Fibroblast of skin of right biceps (primary cell): ENCODE data around the gene TRAF5.
"Not testable (repeated sequence)": the region's sequence is repeated elsewhere in the genome, so short reads cannot be mapped to it uniquely, and the experiment has no call there.

Source experiments
- DNase-seq: peaks from one replicate; pipeline ENCODE4 v3.0.0-alpha.2; 2013

TRAF5 gene

DNA sequence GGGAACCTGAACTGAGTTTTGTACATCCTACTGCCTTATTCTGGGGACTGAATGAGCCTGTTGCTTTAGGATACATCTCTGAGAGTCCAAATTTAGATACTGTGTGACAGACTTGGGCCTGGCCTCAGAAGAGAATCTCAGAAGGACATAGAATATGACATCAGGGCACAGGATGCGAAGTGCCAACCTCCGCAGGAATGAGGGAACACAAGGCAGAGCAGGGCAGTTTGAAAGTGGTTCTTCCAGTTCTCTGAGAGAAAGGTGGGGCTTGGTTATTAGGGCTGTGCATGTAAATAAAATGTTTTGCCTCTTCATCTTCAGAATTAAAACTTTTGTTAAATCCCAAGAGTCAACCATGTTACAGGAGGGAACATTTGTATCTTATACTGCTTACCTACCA lies 23.1 kb downstream of the TRAF5 start:
- no peak for DNase-seq

- DNase-seq: not testable (repeated sequence)
These were observed 25.4 kb downstream of the TRAF5 start for GRCh38 chr1:211352055-211352454.

DNA sequence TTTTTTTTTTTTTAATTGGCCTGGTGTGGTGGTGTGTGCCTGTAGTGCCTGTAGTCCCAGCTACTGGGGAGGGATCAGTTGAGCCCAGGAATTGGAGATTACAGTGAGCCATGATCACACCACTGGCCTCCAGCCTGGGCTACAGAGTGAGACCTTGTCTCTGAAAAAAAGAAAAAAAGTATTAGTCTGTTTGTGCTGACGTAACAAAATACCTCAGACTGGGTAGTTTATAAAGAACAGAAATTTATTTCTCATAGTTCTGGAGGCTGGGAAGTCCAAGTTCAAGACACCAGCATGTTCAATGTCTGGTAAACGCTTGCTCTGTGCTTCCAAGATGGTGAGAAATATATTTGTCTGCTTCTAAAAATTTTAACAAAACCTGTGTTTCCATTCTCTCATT lies 25.8 kb downstream of the TRAF5 start:
- no peak for DNase-seq

DNA sequence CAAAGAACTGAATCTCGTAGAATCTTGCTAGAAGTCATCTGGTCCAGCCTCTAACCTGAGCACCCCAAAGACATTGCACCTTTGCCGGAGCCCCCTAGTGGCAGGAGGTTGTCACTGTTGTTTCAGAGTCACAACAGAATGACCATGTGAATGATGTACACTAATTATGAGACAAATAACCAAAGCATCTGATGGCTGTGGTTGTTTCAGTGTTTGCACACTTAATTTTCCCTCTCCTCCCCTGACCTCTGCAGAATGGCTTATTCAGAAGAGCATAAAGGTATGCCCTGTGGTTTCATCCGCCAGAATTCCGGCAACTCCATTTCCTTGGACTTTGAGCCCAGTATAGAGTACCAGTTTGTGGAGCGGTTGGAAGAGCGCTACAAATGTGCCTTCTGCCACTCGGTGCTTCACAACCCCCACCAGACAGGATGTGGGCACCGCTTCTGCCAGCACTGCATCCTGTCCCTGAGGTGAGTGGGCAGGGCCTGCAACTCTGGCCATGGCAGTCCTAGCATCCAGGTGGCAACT lies 26.4 kb downstream of the TRAF5 start:
- DNase-seq: no peak

- DNase-seq: no peak
These were observed 27.1 kb downstream of the TRAF5 start for GRCh38 chr1:211353562-211354212.

DNA sequence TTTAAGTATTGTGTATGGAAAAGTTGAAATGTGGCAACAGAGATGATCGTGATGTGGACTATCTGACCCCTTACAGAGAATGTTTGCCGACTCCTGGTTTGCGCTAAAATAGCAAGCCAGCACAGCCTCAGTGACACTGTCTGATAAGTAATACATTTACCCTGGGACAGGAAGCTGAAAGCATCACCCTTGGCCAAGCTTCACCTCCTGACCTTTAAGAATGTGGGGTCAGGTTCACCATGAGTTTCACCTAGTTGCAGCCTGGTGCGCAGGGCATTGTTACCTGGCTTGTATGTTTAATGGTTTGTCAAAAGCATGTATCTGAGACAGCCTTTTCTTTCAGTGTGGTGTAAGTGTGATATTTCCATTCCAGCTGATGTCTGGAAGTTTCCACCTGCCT lies 29.2 kb downstream of the TRAF5 start:
- DNase-seq: no peak

- DNase-seq: peak; percentile 62
These were observed 30.2 kb downstream of the TRAF5 start for GRCh38 chr1:211356723-211357407.

- DNase-seq: no peak
These were observed 32.1 kb downstream of the TRAF5 start for GRCh38 chr1:211358685-211359084.

DNA sequence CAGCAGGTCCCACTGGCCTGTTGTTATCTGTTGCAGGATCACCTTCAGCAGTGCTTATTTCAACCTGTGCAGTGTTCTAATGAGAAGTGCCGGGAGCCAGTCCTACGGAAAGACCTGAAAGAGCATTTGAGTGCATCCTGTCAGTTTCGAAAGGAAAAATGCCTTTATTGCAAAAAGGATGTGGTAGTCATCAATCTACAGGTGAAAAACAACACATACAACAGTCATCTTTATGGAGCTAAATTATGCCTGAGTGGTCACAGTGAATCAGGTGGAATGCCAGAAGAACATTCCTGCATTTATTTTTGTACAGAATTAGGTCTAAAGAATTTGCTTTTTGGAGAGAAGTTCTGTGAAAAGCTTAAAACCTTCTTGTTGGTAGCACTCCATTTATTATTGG lies 33.2 kb downstream of the TRAF5 start:
- no peak for DNase-seq

DNA sequence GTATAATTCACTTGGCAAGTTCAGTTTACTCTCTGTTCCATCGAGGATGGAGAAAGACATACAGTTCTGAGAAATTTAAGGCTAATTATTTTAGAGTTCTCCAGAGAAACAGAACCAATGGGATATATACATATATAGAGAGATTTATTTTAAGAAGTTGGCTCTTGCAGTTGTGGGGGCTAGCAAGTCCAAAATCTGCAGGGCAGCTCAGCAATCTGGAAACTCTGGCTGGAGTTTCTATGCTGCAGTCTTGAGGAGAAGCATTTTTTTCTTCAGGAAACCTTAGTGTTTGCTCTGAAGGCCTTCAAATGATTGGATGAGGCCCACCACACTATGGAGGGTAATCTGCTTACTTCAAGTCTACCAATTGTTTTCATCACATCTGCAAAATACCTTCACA lies 34.6 kb downstream of the TRAF5 start:
- DNase-seq: no peak

GRCh38 chr1:211369640-211370039 lies 43.0 kb downstream of the TRAF5 start:
- no peak for DNase-seq

GRCh38 chr1:211370669-211371068 lies 44.0 kb downstream of the TRAF5 start:
- DNase-seq: no peak

GRCh38 chr1:211371406-211372105 lies 44.9 kb downstream of the TRAF5 start:
- peak; percentile 18 for DNase-seq

- no peak for DNase-seq
These were observed 45.8 kb downstream of the TRAF5 start for GRCh38 chr1:211372463-211372862.

GRCh38 chr1:211375146-211375818 lies 48.6 kb downstream of the TRAF5 start:
- DNase-seq: no peak

- DNase-seq: no peak
These were observed 49.3 kb downstream of the TRAF5 start for GRCh38 chr1:211375949-211376348.

DNA sequence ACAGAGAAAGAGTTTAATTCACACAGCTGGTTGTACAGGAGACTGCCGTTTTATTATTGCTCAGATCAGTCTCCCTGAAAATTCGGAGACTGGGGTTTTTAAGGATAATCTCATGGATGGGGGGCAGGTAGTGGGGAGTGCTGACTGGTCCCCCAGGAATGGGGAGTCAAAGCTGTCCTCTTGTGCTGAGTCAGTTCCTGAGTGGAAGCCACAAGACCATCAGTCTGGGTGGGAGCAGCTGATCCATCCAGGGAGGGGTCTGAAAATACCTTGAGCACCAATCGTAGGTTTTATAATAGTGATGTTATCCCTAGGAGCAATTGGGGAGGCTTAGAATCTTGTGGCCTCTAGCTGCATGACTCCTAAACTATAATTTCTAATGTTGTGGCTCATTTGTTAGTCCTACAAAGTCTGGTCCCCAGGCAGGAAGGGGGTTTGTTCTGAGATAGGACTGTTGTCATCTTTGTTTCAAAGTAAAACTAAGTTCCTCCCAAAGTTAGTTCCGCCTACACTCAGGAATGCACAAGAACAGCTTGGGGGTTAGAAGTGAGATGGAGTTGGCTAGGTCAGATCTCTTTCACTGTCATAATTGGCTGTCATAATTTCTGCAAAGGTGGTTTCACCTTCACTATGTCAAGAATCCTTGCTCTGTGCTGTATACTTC lies 50.3 kb downstream of the TRAF5 start:
- peak; percentile 41 for DNase-seq

GRCh38 chr1:211377539-211378450 lies 51.2 kb downstream of the TRAF5 start:
- DNase-seq: no peak

DNA sequence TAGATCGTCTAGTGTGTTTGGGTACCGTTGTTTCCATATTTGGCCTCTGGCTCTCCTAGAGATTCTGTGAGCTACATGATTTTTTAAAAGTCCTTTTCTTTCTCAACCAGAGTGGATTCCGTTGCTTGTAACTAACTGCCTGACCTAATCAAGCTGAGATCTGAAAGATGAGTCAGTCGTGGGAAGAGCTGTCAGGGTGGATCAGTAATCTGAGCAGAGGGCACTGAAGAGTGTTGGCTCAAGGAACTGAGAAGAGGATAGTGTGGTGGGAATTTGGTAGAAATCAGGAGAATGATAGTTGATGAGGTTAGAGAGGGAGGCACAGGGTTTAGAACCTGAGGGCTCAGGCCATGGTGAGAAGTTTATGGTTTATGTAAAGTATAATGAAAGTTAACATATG lies 52.2 kb downstream of the TRAF5 start:
- DNase-seq: peak; percentile 67

DNA sequence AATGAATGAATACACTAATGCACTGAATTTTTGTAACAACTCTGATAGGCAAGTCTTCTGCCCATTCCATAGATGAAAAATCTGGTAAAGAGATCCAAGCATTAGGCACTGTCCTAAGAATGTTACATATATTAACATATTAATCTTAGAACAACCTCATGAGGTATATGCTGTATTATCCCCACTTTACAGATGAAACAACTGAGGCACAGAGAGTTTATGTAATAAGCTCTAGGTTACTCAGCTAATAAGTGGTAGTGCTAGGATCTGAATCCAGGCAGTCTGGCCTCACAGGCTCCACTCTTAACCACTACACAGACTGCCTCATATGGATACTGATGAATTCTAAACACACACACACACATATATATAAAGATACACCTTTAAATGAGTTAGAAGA lies 52.8 kb downstream of the TRAF5 start:
- no peak for DNase-seq

DNA sequence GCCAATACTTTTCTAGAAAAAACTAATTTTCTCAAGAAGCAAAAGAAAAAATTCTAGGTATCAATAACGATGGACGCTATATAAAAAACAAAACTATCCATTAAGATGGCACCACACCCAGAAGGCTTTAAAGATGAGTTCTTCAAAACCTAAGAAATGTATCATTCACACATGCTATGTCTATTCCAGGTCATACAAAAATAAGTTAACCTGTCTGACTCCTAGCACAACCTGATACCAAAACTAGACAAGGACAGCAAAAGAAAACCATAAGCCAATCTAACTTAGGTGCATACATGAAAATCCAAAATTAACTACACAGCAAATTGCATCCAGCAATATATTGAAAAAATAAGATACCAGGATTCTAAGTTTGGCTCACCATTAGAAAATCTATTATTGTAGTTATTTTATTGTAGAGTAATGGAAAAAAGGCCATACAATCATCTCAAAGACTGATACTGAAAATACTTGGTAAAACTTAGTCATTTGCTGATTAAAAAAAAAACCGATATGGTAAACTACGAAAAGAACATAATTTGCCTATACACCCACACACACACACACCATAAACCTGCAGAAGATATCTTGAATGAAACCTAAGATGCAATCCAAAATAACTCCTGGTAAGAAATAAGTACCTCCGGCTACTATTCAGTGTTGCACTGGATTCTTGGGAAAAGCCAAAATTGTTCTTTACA lies 55.0 kb downstream of the TRAF5 start:
- DNase-seq: no peak
